Fibroblast of mammary gland (primary cell): Measurements from ENCODE around the gene METTL18.

ENCODE experiments used
- DNase-seq: peaks from one replicate; pipeline ENCODE4 v3.0.0-alpha.2; 2010; ENCODE audit warnings: low read depth
- H3K4me3 ChIP-seq: 2 replicates; pipeline ENCODE4 v1.5.1; 2011; ENCODE audit warnings: low read depth, mild to moderate bottlenecking, low read length, moderate library complexity; ENCODE audit not compliant: control insufficient read depth
- TF ChIP-seq, protein P1 (sequence below): conservative IDR thresholded peaks from 2 replicates; pipeline ENCODE4 v1.5.1; 2011; ENCODE audit warnings: low read depth, low read length, inconsistent platforms; ENCODE audit not compliant: control insufficient read depth, insufficient read depth

The METTL18 gene

DNA sequence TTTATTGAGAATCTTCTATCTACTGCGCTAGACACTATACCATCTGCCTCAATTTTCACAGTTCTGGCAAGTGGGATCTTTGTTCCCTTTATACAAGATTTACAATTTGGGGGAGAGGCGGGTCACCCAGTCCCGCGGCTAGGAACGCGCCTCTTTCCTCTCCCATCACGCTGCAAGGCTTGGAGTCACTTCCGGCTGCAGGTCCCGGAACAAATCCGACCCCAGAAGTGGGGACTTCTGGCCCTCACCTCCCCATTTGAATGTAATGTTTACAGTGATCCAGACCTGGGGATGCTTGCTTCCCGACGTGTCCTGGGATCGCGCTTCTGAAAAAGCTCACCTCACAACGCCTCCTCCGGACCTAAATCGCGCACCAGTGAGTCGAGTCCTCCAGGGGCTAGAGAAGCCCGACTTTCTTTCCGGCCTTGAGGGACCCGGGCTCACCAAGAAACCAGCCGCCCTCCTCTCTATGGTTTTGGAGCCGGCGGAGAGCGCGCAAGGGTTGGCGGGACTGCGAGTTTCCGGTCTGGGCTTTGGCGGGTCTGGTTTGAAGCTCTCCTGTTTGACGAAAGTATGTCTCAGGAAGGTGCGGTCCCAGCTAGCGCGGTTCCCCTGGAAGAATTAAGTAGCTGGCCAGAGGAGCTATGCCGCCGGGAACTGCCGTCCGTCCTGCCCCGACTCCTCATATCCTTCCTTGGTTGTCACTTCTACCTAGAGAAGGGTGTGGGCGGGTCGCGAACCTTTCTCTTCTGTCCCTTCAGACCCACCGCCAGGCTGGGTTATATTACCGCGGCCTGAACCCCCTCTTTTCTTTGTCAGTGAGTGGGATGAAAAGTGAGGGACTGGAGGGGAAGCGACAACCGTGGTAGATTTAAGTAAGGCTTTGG lies at the start of gene METTL18:
TSS of gene METTL18 (minus strand) at position 378 of the 887 bp plus-strand sequence. CDS start 1,212 bp downstream, outside the sequence.
- TF ChIP-seq, protein P1, sequence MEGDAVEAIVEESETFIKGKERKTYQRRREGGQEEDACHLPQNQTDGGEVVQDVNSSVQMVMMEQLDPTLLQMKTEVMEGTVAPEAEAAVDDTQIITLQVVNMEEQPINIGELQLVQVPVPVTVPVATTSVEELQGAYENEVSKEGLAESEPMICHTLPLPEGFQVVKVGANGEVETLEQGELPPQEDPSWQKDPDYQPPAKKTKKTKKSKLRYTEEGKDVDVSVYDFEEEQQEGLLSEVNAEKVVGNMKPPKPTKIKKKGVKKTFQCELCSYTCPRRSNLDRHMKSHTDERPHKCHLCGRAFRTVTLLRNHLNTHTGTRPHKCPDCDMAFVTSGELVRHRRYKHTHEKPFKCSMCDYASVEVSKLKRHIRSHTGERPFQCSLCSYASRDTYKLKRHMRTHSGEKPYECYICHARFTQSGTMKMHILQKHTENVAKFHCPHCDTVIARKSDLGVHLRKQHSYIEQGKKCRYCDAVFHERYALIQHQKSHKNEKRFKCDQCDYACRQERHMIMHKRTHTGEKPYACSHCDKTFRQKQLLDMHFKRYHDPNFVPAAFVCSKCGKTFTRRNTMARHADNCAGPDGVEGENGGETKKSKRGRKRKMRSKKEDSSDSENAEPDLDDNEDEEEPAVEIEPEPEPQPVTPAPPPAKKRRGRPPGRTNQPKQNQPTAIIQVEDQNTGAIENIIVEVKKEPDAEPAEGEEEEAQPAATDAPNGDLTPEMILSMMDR, result no peak
- peak within 1 kb of the TSS; percentile 80 for H3K4me3 ChIP-seq
- DNase-seq, result peak; percentile 96

- no peak overlapping the region for H3K4me3 ChIP-seq
- no peak for DNase-seq
- TF ChIP-seq, protein P1, result no peak
These were observed 44.2 kb upstream of the METTL18 start for GRCh38 chr1:169838942-169839341.

GRCh38 chr1:169836198-169836597 lies 41.5 kb upstream of the METTL18 start:
- H3K4me3 ChIP-seq, result no peak overlapping the region
- DNase-seq, result no peak
- TF ChIP-seq, protein P1, result no peak

- no peak for DNase-seq
- TF ChIP-seq, protein P1, result no peak
- H3K4me3 ChIP-seq, result no peak overlapping the region
These were observed 40.9 kb upstream of the METTL18 start for GRCh38 chr1:169835647-169836046.

- TF ChIP-seq, protein P1, result no peak
- no peak overlapping the region for H3K4me3 ChIP-seq
- no peak for DNase-seq
These were observed 40.2 kb upstream of the METTL18 start for GRCh38 chr1:169834869-169835268.

DNA sequence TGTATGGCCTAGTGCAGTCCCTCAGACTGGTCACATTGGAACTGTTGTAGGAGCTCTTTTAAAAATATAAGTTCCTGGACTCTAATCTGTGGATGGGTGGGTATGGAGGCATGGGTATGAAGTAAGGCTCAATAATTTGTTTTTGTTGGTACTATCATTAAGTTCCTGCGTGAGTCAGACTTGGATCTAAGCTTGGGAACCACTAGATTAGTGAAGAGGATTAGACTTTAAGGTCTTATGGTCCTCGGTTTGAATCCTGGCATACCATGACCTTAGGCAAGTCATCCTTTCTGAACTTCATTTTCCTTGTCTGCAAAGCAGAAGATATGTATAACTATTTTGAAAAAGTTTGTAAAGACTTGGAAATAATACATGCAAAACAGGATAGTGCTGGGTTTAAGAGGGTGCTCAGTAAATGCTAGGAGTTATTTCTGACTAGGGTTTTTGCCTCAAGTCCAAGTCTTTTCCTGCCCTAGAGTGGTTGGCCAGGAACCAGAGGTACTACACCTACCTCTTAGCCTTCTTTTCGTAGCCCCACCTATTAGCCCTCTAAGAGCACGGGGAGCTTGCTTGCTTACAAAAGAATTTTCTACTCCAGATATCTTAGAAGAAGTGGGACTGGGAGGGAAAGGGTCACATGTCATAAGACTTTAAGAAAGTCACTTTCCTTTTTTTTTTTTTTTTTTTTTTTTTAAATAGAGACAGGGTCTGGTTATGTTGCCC lies 38.6 kb upstream of the METTL18 start:
- TF ChIP-seq, protein P1, result no peak
- no peak overlapping the region for H3K4me3 ChIP-seq
- peak; percentile 7 for DNase-seq
